GM11168 (cell line): ENCODE data around the gene NUP107.

ENCODE experiments used
- in situ Hi-C: fragments of 300-500 bp; cut with MboI; formaldehyde crosslinking; loops from one replicate; pipeline ENCODE4 v1.12.0; 2022; ENCODE audit warnings: low sequenced_read_pairs; ENCODE audit not compliant: unreplicated experiment

The NUP107 gene

DNA sequence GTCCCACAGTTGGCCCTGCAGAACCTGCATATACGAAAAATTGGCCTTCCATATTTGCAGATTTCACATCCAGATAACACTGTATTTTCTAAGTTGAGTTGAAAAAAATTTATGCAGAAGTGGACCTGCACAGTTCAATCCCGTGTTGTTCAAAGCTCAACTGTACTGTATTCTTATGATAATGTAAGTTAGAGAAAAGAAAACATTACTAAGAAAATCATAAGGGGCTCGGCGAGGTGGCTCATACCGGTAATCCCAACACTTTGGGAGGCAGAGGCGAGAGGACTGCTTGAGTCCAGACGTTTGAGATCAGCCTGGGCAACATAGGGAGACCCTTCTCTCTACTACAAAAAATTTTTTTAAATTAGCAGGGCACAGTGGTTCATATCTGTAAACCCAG, 41.0 kb downstream of the NUP107 start:
- in situ Hi-C loops, result no loop called here

DNA sequence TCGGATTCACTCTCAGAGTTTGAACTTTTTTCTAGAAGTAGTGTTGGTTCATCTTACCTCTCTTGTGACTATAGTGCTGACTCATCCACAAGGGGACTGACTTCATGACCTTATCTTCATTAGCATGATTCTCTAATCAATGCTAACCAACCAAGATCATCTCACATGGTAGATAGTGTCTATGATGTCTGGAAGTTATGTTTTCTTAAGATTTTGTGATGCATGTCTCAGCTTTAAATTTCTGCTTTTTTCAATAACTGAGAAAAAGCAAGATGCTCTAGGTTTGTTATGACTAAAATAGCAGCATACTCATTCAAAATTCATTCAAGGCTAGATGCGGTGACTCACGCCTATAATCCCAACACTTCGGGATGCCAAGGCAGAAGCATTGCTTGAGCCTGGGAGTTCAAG, 46.9 kb downstream of the NUP107 start:
- in situ Hi-C loops, result no loop called here

DNA sequence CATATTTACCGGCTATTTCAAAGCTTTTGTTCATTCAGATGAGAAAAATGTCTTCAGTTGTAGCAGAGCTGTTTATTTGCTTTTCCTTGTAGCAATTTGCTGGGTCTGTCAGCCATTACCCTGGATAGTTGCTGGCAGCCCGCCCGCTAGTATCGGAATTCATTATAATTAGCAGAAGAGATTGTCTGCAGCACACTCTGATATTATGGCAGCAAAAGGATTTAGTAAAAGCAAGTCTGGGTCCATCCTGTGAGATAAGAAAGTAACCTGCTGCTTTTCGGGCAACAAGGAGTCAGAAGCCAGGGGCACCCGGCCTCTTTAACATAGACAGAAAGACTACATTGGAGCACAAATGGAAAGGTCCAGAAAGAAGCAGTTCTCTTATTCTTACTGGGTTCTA, 53.1 kb downstream of the NUP107 start:
- in situ Hi-C loops, result no loop called here

DNA sequence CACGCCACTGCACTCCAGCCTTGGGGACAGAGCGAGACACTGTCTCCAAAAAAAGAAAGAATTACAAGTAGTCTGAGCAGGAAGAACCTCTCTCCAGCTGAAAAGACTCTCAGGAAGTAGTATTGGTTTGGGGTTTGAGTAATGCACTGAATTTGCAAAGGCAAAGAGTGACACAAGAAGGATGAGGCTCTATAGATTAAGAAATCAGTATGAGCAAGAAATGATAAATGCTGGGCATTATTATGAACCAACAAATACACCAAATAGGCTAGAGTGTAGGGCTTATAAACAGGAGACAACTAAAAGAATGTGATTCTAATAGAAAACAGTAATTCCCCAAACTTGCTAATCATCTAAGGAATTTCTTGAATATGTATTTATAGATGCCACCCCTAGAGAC, 56.6 kb downstream of the NUP107 start:
- in situ Hi-C loops, result no loop called here

DNA sequence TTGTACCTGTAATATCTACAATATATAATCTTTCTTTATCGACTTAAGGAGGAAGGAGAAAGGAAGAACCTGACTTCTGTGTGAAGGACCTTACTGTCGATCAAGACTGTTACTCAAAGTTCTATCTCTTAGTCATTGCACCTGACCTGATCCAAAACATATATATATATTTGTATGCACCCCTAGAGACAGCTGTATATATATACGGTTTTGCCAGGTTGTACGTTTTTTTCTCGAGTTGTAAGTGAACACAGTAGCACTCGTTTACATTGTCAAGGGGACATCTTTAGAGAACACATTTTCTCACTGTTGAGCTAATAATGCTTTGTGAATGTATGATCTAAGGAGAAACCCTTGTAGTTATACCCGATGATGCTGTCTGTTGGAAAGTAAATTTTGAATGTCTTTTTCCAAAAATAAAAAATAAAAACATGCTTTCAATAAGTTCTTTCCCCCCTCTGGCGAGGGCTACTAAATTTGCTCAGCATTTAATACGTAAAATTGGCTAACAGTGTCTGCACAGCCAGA, 58.7 kb downstream of the NUP107 start:
- in situ Hi-C loops, result no loop called here

DNA sequence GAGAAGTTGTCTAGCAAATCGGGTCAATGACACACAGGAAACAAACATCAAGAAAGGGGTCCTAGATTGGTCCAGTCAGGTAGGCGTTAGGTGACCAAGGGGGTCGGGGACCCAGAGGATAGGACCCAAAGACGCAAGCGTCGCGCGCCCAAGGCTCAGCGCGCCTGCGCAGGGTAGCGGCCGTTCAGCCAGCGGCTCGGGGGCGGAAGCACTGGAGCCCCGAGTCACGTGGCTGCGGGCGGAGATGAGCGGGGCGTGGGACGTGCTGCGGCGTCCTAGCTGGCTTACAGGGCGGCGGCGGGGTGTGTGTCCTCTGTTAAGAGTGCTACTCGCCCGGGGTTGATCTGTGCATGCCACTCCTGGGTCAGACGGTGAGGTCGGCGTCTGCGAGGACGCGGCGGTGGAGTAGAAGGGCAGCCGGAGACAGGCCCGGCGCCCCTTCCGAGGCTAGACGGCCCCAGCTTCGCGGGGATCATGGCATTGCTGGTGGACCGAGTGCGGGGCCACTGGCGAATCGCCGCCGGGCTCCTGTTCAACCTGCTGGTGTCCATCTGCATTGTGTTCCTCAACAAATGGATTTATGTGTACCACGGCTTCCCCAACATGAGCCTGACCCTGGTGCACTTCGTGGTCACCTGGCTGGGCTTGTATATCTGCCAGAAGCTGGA, 59.3 kb downstream of the NUP107 start, which contains the start of gene SLC35E3:
TSS of gene SLC35E3 (plus strand) at position 273 of the 668 bp plus-strand sequence. CDS start at position 475, 202 bp downstream.
- in situ Hi-C loops, result no loop called here

DNA sequence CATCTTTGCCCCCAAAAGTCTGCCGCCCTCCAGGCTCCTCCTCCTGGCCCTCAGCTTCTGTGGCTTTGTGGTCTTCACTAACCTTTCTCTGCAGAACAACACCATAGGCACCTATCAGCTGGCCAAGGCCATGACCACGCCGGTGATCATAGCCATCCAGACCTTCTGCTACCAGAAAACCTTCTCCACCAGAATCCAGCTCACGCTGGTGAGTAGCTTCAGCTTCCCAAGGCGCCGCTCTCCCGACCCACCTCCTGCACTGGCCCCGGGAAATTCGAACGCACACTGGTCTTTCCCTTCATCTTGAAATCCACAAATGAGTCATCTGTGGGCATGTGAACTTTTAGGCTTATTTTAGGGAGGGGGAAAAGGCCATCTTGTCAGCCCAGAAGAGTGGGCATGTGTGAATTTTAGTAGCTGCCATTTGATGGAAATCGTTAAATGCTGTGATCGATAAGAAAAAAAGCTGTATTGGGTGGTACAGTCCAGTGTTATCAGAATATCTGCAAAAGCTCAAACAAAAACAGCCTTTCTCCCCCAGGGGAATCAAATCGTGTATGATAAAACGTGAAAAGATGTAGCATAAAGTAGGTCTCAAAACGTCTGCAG, 59.9 kb downstream of the NUP107 start:
- in situ Hi-C loops, result no loop called here

DNA sequence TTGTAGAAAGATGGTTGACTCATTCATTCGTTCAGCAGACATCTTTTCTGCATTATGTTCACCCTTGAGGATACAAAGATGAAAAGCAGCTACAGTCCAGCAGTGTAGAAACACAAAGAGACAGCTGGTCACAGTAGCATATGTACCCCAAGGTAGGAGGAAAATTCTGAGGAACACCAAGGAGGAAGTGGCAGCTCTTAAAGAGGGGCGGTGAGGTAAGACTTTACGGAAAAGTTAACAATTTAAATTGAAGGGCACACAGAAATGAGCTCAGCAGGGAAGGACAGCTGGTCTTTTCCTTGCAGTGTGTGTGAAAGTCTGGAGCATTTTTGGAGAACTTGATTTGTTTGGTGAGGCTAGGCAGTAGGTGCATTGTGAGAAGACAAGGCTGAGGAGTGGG, 62.7 kb downstream of the NUP107 start:
- in situ Hi-C loops, result no loop called here

DNA sequence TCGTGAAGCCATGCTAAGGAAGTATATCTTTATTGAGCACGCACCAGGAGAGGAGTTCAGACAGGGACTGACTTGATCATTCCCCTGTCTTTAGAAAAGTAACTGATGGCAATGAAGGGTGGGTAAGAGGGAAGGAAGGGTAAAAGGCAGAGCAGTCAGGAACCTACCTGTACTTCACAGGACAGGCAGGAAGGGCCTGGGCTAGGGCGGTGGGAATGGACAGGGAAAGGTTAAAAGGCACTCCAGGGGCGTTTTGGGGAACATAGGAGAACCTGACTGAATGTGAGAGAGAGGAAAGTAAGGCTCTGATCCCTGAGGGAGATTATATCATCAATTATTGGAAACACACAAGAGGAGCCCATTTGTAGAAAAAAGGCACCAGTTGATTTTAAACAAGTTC, 63.1 kb downstream of the NUP107 start:
- in situ Hi-C loops, result no loop called here

DNA sequence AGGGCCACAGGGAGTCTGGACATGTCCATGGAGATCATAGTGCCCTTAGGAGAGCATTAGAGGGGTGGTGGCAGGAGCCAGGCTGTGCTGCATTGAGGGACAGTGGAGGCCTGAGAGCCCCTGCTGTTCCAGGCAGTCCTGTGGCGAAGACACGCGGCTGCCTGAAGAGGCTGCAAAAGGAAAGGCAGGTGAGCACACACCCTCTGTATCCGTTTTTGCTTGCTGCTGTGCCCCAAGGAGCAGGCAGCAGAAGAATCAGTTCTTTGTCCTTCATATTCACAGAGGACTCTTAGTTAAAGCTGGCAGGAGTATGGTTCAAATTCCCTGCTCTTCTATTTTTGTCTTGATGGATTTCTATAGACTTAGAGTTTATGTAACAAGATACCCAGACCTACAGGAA, 63.7 kb downstream of the NUP107 start:
- in situ Hi-C loops, result no loop called here

DNA sequence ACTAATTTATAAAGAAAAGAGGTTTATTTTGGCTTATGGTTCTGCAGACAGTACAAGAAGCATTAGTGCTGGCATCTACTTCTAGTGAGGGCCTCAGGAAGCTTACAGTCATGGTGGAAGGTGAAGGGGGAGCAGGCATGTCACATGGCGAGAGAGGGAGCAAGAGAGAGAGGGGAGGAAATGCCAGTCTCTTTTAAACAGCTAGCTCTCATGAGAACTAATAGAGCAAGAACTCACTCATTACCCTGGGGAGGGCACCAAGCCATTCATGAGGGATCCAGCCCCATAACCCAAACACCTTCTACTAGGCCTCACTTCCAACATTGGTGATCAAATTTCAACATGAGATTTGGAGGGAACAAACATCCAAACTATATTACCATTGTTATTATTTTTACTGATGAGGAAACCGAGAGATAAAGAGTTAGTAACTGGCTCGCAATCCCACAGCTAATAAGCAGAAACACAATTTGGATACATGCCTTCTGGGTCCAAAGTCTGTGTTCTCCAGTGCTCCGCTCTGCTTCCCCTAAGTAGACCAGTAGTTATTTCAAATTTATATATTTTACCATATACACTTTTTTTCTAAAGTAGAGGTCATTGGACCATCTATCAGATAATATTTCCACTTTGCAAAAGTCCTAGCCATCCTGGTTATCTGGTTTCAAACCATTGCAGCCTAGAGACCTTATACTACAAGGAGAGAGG, 68.9 kb downstream of the NUP107 start:
- in situ Hi-C loops, result no loop called here

DNA sequence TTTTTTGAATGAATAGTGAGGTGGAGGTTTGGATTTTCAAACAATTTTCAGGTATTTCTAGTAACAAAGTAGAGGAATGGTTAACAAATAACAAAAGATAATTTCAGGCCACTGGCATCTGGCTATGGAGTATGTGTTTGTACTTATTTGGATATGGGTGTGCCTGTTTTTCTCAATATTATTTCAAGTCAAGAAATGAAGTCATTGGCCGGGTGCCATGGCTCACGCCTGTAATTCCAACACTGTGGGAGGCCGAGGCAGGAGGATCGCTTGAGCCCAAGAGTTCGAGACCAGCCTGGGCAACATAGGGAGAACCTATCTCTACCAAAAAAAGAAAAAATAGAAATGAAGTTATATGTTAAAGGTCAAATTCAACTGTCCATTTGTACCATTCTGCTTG, 73.1 kb downstream of the NUP107 start:
- in situ Hi-C loops, result no loop called here

DNA sequence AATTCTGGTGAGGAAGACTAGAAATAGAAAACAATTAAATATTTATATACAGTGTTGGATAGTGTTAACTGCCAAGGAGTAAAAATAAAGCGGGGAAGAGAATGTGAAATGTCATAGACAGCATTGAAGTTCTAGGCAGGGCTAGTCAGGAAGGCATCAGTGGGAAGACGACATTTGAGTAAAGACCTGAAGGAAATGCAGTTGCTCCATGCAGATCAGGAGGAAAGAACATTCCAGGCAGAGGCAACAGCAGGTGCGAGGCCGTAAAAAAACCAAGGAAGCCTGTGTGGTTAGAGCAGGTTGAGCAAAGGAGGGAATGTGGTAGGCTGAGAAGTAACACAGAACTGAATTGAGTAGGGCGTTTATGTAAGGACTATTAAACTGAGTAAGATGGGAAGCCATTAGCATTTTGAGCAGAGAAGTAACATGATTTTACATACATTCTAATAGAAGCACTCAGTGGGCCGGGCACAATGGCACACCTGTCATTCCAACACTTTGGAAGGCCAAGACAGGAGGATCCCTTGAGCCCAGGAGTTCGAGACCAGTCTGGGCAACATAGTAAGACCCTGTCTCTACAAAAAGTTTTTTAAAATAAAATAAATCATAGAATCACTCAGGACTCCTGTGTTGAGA, 74.1 kb downstream of the NUP107 start:
- in situ Hi-C loops, result no loop called here

DNA sequence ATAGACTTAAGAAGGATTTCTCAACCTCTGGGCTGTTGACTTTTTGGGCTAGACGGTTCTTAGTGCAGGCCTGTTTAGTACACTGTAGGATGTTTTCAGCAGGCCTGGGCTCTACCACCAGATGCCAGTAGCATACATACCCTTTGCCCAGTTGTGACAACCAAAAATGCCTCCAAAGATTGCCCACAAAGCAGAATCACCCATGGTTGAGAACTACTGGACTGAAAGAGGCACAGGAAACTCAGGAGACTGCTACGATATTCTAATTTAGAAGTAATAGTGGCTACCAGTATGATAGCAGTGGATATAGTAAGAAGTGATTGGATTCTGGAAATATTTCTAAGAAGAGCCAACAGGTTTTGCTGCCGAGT, 74.6 kb downstream of the NUP107 start:
- in situ Hi-C loops, result no loop called here

DNA sequence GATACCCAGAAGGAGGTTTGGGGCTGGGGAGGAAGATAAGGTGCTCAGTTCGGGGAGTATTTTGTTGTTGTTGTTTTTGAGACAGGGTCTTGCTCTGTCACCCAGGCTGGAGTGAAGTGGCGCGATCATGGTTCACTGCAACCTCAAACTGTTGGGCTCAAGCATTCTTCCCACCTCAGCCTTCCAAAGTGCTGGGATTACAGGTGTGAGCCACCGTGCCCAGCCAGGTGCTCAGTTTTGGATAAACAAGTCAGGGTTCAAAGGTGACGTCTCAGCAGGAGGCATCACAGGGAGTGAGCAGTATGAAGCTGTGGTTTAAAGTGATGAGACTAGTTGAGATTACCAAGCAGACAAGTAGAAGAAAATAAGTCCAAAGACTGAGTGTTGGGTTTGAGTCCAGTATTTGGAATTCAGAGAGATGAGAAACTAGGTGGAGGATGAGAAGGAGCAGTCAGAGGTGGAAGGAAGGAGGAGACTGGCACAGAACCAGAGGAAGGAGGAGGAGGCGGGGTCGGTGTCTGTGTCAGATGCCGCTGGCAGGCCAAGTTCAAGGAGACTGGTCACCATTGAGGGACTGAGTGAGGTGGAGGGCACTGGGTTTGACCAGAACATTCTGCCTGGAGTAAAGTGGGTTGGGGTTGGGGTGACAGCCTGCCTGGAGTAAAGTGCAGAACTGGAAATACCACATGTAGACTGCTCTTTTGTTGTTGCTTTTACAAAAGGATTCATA, 75.3 kb downstream of the NUP107 start:
- in situ Hi-C loops, result no loop called here

DNA sequence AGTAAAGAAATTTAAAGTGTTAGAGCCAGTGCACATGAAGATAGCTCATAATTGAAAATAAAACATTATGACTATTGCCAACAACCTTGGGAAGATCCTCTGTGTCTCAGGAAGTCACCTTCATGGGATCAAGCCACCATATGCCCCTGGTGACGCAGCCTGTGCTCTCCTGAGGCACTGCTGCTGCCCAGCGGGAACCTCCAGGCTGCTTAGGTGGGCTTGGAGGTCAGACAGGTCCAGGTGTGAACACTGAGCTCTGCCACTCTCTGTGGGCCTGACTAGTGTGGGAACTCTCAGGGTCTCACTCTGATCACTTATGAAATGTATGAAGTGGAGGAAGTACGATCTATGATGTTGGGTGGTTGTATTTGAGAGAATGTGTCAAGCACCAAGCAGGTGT, 75.9 kb downstream of the NUP107 start:
- in situ Hi-C loops, result no loop called here

DNA sequence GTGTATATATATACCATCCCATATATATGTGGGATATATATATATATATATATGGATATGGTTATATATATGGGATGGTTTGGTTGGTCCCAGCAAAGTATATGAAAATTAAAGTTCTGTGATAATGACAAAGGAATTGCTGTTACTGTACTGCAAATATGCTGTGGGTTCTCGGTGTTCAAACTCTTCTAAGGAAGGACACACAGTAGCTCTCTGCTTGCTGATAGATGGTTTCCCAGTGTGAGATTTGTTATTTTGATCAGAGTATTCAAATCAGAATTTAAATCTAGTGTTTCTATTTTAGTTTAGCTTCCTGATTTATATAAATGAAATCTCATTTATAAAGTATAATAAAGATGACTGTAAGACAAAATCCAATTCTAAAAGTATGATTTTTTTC, 78.9 kb downstream of the NUP107 start:
- in situ Hi-C loops, result no loop called here

DNA sequence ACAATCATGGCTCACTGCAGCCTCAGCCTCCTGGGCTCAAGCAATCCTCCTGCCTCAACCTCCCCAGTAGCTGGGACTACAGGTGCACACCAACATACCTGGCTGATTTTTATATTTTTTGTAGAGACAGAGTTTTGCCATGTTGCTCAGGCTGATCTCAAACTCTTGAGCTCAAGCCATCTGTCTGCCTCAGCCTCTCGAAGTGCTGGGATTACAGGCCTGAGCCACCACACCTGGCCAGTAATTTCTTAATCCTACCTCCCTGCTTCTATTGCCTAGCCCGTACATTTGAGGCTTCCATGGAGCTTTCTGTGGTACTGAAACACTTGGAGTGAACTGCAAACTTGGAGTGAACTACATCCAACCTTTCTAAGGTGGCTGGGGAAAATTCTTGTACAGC, 79.9 kb downstream of the NUP107 start:
- in situ Hi-C loops, result no loop called here

DNA sequence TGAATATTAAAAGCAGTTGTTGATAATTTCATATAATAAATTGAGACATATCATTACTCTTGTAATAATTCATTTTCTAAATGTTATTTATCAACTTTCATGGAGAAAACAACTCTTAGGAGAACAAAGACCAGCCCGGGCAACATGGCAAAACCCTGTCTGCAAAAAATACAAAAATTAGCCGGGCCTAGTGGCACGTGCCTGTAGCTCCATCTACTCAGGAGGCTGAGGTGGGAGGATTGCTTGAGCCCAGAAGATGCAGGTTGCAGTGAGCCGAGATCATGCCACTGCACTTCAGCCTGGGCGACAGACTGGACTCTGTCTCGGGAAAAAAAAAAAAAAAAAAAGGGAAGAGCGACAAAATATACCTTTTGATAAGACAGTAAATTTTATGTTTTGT, 80.4 kb downstream of the NUP107 start:
- in situ Hi-C loops, result no loop called here

DNA sequence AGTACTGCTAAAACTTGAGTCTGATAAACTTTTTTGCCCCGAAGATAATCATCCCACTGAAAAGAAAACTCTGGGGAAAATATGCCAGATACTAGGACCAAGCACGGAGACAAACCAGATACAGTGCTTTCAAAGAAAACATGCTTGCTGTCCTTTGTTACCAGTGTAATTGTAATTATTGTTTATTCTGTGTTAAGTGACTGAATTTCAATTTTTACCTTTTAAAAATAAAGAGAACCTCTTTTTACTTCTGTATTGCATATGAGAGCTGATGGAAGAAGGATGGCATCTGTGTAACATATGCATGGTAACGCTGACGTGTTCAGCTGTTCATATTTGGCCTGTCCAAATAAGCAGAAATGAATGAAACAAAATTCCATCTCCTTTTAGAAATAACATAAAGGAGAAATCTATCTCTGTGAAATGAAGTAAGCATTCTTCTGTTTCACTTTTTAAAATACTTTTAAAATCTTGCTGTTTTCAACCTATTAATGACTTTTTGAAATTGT, 81.7 kb downstream of the NUP107 start:
- in situ Hi-C loops, result no loop called here
